ENCODE measurements around the gene CFAP298. TPM values are rescaled to one million over a fixed set of nuclear protein-coding genes. Genes with fewer than 3 reads are reported as not detected.
"Not testable (repeated sequence)": the region's sequence is repeated elsewhere in the genome, so short reads cannot be mapped to it uniquely, and the experiment has no call there.

CFAP298 gene
- polyA plus RNA-seq, 1 of the 3 experiments (the other 2 are of a cell fraction) = 57.8 TPM

DNA sequence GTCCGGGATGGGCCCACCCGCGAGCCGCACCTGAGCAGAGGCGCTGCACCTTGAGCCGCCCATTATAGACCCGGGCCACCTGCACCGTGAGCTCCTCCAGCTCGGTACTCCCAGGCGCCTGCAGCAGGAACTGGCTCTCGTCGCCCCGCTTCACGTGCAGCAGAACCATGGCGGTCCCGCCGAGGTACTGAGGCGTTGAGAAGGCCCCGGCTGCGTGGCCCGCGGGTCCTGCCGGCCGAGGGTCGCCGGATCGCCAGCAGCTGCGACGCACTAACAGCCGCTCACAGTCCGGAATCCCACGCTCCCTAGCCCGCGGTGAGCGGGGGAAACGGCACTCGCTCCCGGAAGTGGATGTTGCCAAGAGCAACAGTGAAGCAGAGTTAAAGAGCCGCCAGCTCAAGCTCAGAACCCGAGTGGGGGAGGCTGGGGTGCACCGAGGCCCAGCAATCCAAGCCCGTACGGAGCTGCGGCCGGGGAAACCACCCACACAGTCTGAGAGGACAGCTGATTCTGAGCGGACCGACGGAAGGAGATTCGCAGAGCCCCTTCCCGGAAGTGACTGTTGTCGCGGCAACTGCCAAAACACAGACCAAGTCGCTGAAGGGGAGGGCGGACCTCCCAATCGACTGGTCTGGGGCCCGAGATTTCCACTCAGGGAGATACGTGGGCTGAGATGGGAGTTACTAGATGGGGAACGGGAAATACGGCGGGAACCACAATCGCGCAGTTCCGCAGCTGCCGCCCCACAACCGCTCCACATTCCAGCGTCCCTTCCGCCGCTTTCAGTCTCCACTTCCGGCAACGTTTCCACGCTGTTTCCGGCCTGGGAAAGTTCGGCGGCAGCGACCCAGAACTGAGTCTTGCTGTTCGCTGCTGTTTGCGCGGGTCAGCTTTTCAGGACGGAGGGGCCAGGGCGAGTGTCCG is at the start of gene CFAP298 (continued):
- TF ChIP-seq, protein P1, sequence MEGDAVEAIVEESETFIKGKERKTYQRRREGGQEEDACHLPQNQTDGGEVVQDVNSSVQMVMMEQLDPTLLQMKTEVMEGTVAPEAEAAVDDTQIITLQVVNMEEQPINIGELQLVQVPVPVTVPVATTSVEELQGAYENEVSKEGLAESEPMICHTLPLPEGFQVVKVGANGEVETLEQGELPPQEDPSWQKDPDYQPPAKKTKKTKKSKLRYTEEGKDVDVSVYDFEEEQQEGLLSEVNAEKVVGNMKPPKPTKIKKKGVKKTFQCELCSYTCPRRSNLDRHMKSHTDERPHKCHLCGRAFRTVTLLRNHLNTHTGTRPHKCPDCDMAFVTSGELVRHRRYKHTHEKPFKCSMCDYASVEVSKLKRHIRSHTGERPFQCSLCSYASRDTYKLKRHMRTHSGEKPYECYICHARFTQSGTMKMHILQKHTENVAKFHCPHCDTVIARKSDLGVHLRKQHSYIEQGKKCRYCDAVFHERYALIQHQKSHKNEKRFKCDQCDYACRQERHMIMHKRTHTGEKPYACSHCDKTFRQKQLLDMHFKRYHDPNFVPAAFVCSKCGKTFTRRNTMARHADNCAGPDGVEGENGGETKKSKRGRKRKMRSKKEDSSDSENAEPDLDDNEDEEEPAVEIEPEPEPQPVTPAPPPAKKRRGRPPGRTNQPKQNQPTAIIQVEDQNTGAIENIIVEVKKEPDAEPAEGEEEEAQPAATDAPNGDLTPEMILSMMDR (IDR thresholded peaks at IDR 0.05) = no peak
- TF ChIP-seq RXRA (IDR thresholded peaks at IDR 0.05; ENCODE audit: borderline replicate concordance, low read depth) (no peak), FOXM1 (IDR thresholded peaks at IDR 0.05; ENCODE audit: low read depth) (0 out of 2 replicates have a peak, but pooled peaks have one; percentile 18), MXI1 (IDR thresholded peaks at IDR 0.05; ENCODE audit: low read depth, low read length) (peak; percentile 83), TCF12 (IDR thresholded peaks at IDR 0.05) (no peak), SIN3A (IDR thresholded peaks at IDR 0.05; ENCODE audit: borderline replicate concordance, low read depth, low read length) (peak; percentile 89)
- TF ChIP-seq, protein P2, sequence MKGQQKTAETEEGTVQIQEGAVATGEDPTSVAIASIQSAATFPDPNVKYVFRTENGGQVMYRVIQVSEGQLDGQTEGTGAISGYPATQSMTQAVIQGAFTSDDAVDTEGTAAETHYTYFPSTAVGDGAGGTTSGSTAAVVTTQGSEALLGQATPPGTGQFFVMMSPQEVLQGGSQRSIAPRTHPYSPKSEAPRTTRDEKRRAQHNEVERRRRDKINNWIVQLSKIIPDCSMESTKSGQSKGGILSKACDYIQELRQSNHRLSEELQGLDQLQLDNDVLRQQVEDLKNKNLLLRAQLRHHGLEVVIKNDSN (IDR thresholded peaks at IDR 0.05; ENCODE audit: borderline replicate concordance, low read depth) = peak; percentile 38
- TF ChIP-seq, protein P3, sequence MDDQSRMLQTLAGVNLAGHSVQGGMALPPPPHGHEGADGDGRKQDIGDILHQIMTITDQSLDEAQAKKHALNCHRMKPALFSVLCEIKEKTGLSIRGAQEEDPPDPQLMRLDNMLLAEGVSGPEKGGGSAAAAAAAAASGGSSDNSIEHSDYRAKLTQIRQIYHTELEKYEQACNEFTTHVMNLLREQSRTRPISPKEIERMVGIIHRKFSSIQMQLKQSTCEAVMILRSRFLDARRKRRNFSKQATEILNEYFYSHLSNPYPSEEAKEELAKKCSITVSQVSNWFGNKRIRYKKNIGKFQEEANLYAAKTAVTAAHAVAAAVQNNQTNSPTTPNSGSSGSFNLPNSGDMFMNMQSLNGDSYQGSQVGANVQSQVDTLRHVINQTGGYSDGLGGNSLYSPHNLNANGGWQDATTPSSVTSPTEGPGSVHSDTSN (IDR thresholded peaks at IDR 0.05) = peak; percentile 43

DNA sequence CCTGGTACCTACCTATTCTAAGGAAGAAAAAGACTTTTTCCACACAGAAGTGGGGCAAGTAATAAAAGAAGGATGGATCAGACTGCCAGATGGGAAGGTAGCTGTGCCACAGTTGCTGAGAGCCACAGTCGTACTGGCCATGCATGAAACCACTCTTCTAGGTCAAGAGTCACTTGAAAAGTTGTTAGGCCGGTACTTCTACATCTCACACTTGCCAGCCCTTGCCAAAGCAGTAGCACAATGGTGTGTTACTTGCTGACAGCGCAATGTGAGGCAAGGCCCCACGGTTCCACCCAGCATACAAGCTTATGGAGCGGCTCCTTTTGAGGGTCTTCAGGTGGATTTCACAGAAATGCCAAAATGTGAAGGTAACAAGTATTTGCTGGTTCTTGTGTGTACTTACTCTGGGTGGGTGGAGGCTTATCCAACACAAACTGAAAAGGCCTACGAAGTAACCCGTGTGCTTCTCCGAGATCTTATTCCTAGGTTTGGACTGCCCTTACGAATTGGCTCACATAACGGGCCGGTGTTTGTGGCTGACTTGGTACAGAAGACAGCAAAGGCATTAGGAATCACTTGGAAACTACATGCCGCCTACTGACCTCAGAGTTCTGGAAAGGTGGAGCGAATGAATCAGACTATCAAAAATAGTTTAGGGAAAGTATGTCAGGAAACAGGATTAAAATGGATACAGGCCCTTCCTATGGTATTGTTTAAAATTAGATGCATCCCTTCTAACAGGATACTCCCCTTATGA is 49.0 kb upstream of the CFAP298 start:
- H3K9ac ChIP-seq; H3K27me3 ChIP-seq (ENCODE audit: insufficient read depth); POLR2A ChIA-PET; H3K4me2 ChIP-seq; H3K9me2 ChIP-seq; H3F3A ChIP-seq (replicated peaks; ENCODE audit: insufficient read depth); H3K4me3 ChIP-seq (ENCODE audit: low read depth in 2 of 2, low read length in 1 of 2); H3K79me2 ChIP-seq (ENCODE audit: insufficient read depth); DNase-seq; H4K20me1 ChIP-seq (ENCODE audit: insufficient read depth); H3K27ac ChIP-seq (ENCODE audit: low read depth in 2 of 2, low read length in 1 of 2); H2AFZ ChIP-seq (ENCODE audit: low read depth); H3K9me3 ChIP-seq; H3K4me1 ChIP-seq (ENCODE audit: control insufficient read depth in 1 of 2, insufficient read depth in 2 of 2, low read depth in 1 of 2, low read length in 1 of 2): not testable (repeated sequence)
- 91% methylated on average over 12 of the region's 13 CpGs for WGBS (ENCODE audit: low lambda C conversion rate)
- H3K36me3 ChIP-seq (replicated peaks in 1 of 2; ENCODE audit: control insufficient read depth in 1 of 2, insufficient read depth in 2 of 2, low read length in 1 of 2) = peaks cover 38 to 46% of the 10 kb centered on the region in 2 experiments
- CTCF ChIA-PET = interaction anchor here (0.6 kb wide), 1 partner anchor 82 kb away, joined by 3 read pairs; no protein-coding TSS in a partner anchor

Data from SK-N-SH (cell line).